PC-9 (cell line): ENCODE results near the gene RAB40B.

Experiments used
- EZH2 ChIP-seq: fragments of 200-600 bp; sonication (generic); IDR thresholded peaks from 2 replicates; pipeline ENCODE4 v1.8.0; 2017; ENCODE audit warnings: antibody characterized with exemption, low read depth
- TF ChIP-seq, protein P1 (sequence below): fragments of 200-600 bp; sonication (generic); conservative IDR thresholded peaks from 2 replicates; pipeline ENCODE4 v1.6.1; 2017; ENCODE audit warnings: mixed run types, antibody characterized with exemption, mild to moderate bottlenecking, moderate library complexity

DNA sequence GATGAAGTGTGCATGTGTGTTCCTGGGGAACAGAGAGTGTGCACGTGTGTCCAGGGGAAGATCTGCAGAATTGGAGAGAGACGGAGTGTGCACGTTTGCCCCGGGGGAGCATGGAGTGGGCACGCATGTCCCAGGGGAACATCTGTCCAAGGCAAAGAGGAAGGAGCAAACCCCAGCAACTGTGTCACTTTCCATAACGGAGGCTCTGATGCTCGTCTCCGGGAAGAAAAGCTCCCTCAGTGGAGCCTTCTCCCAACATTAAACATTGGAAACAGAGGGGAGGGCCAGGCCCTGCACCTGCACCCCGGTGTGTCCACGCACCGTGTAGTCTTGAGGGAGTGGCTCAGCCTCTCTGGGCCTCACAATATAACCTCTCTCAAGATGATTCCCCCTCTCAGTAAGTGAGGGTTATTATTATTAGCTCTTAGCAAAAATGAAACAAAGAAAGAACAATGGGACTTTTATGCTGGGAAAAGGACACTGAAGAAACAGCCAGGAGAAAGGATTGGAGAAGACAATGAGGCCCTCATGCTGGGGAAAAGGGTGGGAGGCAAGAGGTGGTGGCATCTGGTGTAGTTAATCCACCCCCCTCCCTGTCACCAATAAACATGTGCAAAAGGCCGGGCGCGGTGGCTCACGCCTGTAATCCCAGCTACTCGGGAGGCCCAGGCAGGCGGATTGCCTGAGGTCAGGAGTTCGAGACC is 7.6 kb downstream of the RAB40B start:
- TF ChIP-seq, protein P1, sequence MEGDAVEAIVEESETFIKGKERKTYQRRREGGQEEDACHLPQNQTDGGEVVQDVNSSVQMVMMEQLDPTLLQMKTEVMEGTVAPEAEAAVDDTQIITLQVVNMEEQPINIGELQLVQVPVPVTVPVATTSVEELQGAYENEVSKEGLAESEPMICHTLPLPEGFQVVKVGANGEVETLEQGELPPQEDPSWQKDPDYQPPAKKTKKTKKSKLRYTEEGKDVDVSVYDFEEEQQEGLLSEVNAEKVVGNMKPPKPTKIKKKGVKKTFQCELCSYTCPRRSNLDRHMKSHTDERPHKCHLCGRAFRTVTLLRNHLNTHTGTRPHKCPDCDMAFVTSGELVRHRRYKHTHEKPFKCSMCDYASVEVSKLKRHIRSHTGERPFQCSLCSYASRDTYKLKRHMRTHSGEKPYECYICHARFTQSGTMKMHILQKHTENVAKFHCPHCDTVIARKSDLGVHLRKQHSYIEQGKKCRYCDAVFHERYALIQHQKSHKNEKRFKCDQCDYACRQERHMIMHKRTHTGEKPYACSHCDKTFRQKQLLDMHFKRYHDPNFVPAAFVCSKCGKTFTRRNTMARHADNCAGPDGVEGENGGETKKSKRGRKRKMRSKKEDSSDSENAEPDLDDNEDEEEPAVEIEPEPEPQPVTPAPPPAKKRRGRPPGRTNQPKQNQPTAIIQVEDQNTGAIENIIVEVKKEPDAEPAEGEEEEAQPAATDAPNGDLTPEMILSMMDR: no peak
- TF ChIP-seq EZH2: no peak
